ENCODE results near the gene LMNB1. TPM values are rescaled to one million over a fixed set of nuclear protein-coding genes. Genes with fewer than 3 reads are reported as not detected.
"Not testable (repeated sequence)": the region's sequence is repeated elsewhere in the genome, so short reads cannot be mapped to it uniquely, and the experiment has no call there.

LMNB1 gene
- total RNA-seq, 2 experiments from 2014 or later = 229 to 243 TPM

GRCh38 chr5:126755593-126755992, 21.3 kb upstream of the LMNB1 start:
- Mint-ChIP-seq H3K27me3 (no peaks in the 10 kb centered on the region), H3K4me3 (no peak overlapping the region), H3K9me3 (peaks cover 2% of the 10 kb centered on the region), H3K4me1 (peaks cover 41% of the 10 kb centered on the region), H3K27ac (peak overlapping the region; percentile 67), H3K36me3 (peaks cover 6% of the 10 kb centered on the region)
- ATAC-seq (ENCODE audit: low read depth) (no peak), DNase-seq (no peak)
- POLR2A ChIA-PET = interaction anchor here (13.5 kb wide), 1 partner anchor 22 kb away, joined by 255 read pairs; the partner anchor contains the start of gene LMNB1

GRCh38 chr5:126757713-126758357, 19.1 kb upstream of the LMNB1 start:
- Mint-ChIP-seq H3K9me3 (peaks cover 2% of the 10 kb centered on the region), H3K4me3 (peak overlapping the region; percentile 63), H3K27ac (peak overlapping the region; percentile 94), H3K36me3 (peaks cover 2% of the 10 kb centered on the region), H3K4me1 (peaks cover 50% of the 10 kb centered on the region), H3K27me3 (no peaks in the 10 kb centered on the region)
- ATAC-seq (ENCODE audit: low read depth) (no peak), DNase-seq (no peak)
- POLR2A ChIA-PET = interaction anchor here (0.6 to 13.5 kb wide), 4 partner anchors 10 to 25 kb away, joined by 3 to 255 read pairs (median 6); partner anchors contain the start of gene LMNB1

- Mint-ChIP-seq H3K27me3 (no peaks in the 10 kb centered on the region), H3K4me3 (no peak overlapping the region), H3K27ac (no peak overlapping the region), H3K9me3 (no peaks in the 10 kb centered on the region), H3K4me1 (peaks cover 32% of the 10 kb centered on the region), H3K36me3 (no peaks in the 10 kb centered on the region)
- no peak for ATAC-seq (ENCODE audit: low read depth)
- POLR2A ChIA-PET = interaction anchor here (0.8 to 13.5 kb wide), 2 partner anchors 9 to 14 kb away, joined by 3 to 255 read pairs; partner anchors contain the start of gene LMNB1
- DNase-seq = no peak
These were observed 13.6 kb upstream of the LMNB1 start for GRCh38 chr5:126763371-126763770.

- POLR2A ChIA-PET = interaction anchor here (0.8 to 1.4 kb wide), 2 partner anchors 8 to 12 kb away, joined by 3 to 8 read pairs; no protein-coding TSS in a partner anchor
These were observed 7.2 kb upstream of the LMNB1 start for GRCh38 chr5:126769703-126770102.

GRCh38 chr5:126773536-126773935, 3.4 kb upstream of the LMNB1 start:
- H3K27ac Mint-ChIP-seq; H3K4me1 Mint-ChIP-seq; H3K36me3 Mint-ChIP-seq; H3K4me3 Mint-ChIP-seq; DNase-seq; POLR2A ChIA-PET; H3K9me3 Mint-ChIP-seq; H3K27me3 Mint-ChIP-seq; ATAC-seq (ENCODE audit: low read depth): not testable (repeated sequence)

More at GRCh38 chr5:126769703-126770102, 7.2 kb upstream of the LMNB1 start:
- Mint-ChIP-seq H3K36me3 (no peaks in the 10 kb centered on the region), H3K4me3 (no peak overlapping the region), H3K9me3 (no peaks in the 10 kb centered on the region), H3K27me3 (peaks cover 3% of the 10 kb centered on the region), H3K27ac (no peak overlapping the region), H3K4me1 (peaks cover 2% of the 10 kb centered on the region)
- ATAC-seq (ENCODE audit: low read depth) (no peak), DNase-seq (no peak)

- not testable (repeated sequence) for DNase-seq; H3K9me3 Mint-ChIP-seq; H3K4me1 Mint-ChIP-seq; H3K4me3 Mint-ChIP-seq; H3K27me3 Mint-ChIP-seq; ATAC-seq (ENCODE audit: low read depth); H3K27ac Mint-ChIP-seq
- H3K36me3 Mint-ChIP-seq = peaks cover 13% of the 10 kb centered on the region
- POLR2A ChIA-PET = interaction anchor here (4.3 to 6.7 kb wide), 3 partner anchors 8 to 27 kb away, joined by 27 to 255 read pairs (median 73); no protein-coding TSS in a partner anchor
These were observed 2.3 kb upstream of the LMNB1 start for GRCh38 chr5:126774595-126774994.

- Mint-ChIP-seq H3K27ac (peak overlapping the region; percentile 99), H3K27me3 (no peaks in the 10 kb centered on the region), H3K4me3 (peak overlapping the region; percentile 96), H3K36me3 (peaks cover 21% of the 10 kb centered on the region), H3K4me1 (peaks cover 21% of the 10 kb centered on the region), H3K9me3 (no peaks in the 10 kb centered on the region)
- peak; percentile 9 for ATAC-seq (ENCODE audit: low read depth)
- POLR2A ChIA-PET = interaction anchor here (0.8 to 7.1 kb wide), 34 partner anchors 8 to 1306 kb away, joined by 3 to 255 read pairs (median 5); partner anchors contain the start of genes C5orf63, MARCHF3, PRRC1 and SLC12A2
- peak; percentile 70 for DNase-seq
These were observed 480 bp downstream of the LMNB1 start for GRCh38 chr5:126777257-126777974.

- Mint-ChIP-seq H3K4me3 (peak overlapping the region; percentile 96), H3K36me3 (peaks cover 21% of the 10 kb centered on the region), H3K27me3 (no peaks in the 10 kb centered on the region), H3K27ac (peak overlapping the region; percentile 99), H3K9me3 (no peaks in the 10 kb centered on the region), H3K4me1 (peaks cover 21% of the 10 kb centered on the region)
- ATAC-seq (ENCODE audit: low read depth) = peak; percentile 78
- DNase-seq = peak; percentile 92
- POLR2A ChIA-PET = interaction anchor here (0.6 to 7.1 kb wide), 42 partner anchors 9 to 1305 kb away, joined by 3 to 255 read pairs (median 5); partner anchors contain the start of genes C5orf63, MARCHF3, PHAX and PRRC1
These were observed 1.2 kb downstream of the LMNB1 start for GRCh38 chr5:126777975-126778674.

GRCh38 chr5:126778675-126779403, 1.9 kb downstream of the LMNB1 start:
- peak; percentile 0 for ATAC-seq (ENCODE audit: low read depth)
- peak overlapping the region; percentile 99 for H3K27ac Mint-ChIP-seq
- POLR2A ChIA-PET = interaction anchor here (0.6 to 7.1 kb wide), 37 partner anchors 9 to 451 kb away, joined by 3 to 255 read pairs (median 5); partner anchors contain the start of genes C5orf63, MARCHF3 and PHAX

GRCh38 chr5:126780165-126780827, 3.4 kb downstream of the LMNB1 start:
- POLR2A ChIA-PET = interaction anchor here (0.8 to 7.1 kb wide), 6 partner anchors 23 to 103 kb away, joined by 3 to 255 read pairs (median 38); no protein-coding TSS in a partner anchor
- Mint-ChIP-seq H3K9me3 (no peaks in the 10 kb centered on the region), H3K36me3 (peaks cover 25% of the 10 kb centered on the region), H3K4me3 (peak overlapping the region; percentile 96), H3K4me1 (peaks cover 26% of the 10 kb centered on the region), H3K27ac (peak overlapping the region; percentile 99), H3K27me3 (no peaks in the 10 kb centered on the region)
- ATAC-seq (ENCODE audit: low read depth) (no peak), DNase-seq (no peak)

More at GRCh38 chr5:126778675-126779403, 1.9 kb downstream of the LMNB1 start:
- H3K4me1 Mint-ChIP-seq = peaks cover 26% of the 10 kb centered on the region
- H3K27me3 Mint-ChIP-seq = no peaks in the 10 kb centered on the region
- H3K36me3 Mint-ChIP-seq = peaks cover 25% of the 10 kb centered on the region
- no peak for DNase-seq
- H3K9me3 Mint-ChIP-seq = no peaks in the 10 kb centered on the region
- peak overlapping the region; percentile 96 for H3K4me3 Mint-ChIP-seq

GRCh38 chr5:126788409-126788808, 11.5 kb downstream of the LMNB1 start:
- H3K9me3 Mint-ChIP-seq; ATAC-seq (ENCODE audit: low read depth); DNase-seq; POLR2A ChIA-PET; H3K4me3 Mint-ChIP-seq; H3K27me3 Mint-ChIP-seq: not testable (repeated sequence)
- Mint-ChIP-seq H3K4me1 (peaks cover 43% of the 10 kb centered on the region), H3K27ac (peak overlapping the region; percentile 35), H3K36me3 (peaks cover 26% of the 10 kb centered on the region)

- no peak for DNase-seq
- H3K4me1 Mint-ChIP-seq = peaks cover 44% of the 10 kb centered on the region
- POLR2A ChIA-PET = no interaction called here
- no peak for ATAC-seq (ENCODE audit: low read depth)
- peaks cover 16% of the 10 kb centered on the region for H3K36me3 Mint-ChIP-seq
- no peak overlapping the region for H3K27ac Mint-ChIP-seq
- H3K4me3 Mint-ChIP-seq = peak overlapping the region; percentile 4
- no peaks in the 10 kb centered on the region for H3K27me3 Mint-ChIP-seq
- H3K9me3 Mint-ChIP-seq = no peaks in the 10 kb centered on the region
These were observed 16.2 kb downstream of the LMNB1 start for GRCh38 chr5:126793097-126793496.

All from activated naive CD8-positive, alpha-beta T cell treated with anti-CD3 and anti-CD28 coated beads, Interleukin-2, amount 10 ng/mL, durations not matched to agents 7 days and 5 days (primary cell).